Smooth muscle cell (in vitro differentiated cells): ENCODE measurements around the gene LDLR. TPM values are rescaled to one million over a fixed set of nuclear protein-coding genes. Genes with fewer than 3 reads are reported as not detected.

Source experiments
- DNase-seq: peaks from one replicate; lab custom pipeline; 2025; ENCODE audit not compliant: unreplicated experiment; lab: John Stamatoyannopoulos, UW
- H2AFZ ChIP-seq: fragments of 200-600 bp; sonication (generic); 2 replicates; pipeline ENCODE4 v1.6.0; 2016; ENCODE audit warnings: antibody characterized with exemption, low read depth, mild to moderate bottlenecking
- H3F3A ChIP-seq: fragments of 200-600 bp; sonication (generic); 2 replicates; pipeline ENCODE4 v1.6.0; 2017; ENCODE audit warnings: antibody characterized with exemption, low read depth
- H3K27ac ChIP-seq: fragments of 200-600 bp; sonication (generic); 2 replicates; pipeline ENCODE4 v1.5.1; 2016; ENCODE audit warnings: low read depth, mild to moderate bottlenecking
- H3K27me3 ChIP-seq: fragments of 200-600 bp; sonication (generic); 2 replicates; pipeline ENCODE4 v1.6.1; 2016; ENCODE audit warnings: low read depth, mild to moderate bottlenecking
- H3K36me3 ChIP-seq: fragments of 200-600 bp; sonication (generic); 2 replicates; pipeline ENCODE4 v1.5.1; 2016; ENCODE audit warnings: low read depth
- H3K4me1 ChIP-seq: fragments of 200-600 bp; sonication (generic); 2 replicates; pipeline ENCODE4 v1.5.1; 2016; ENCODE audit warnings: low read depth
- H3K4me2 ChIP-seq: fragments of 200-600 bp; sonication (generic); 2 replicates; pipeline ENCODE4 v1.6.0; 2016; ENCODE audit warnings: mild to moderate bottlenecking
- H3K4me3 ChIP-seq: fragments of 200-600 bp; sonication (generic); 2 replicates; pipeline ENCODE4 v1.5.1; 2016; ENCODE audit warnings: mild to moderate bottlenecking
- H3K79me2 ChIP-seq: fragments of 200-600 bp; sonication (generic); 2 replicates; pipeline ENCODE4 v1.6.0; 2016; ENCODE audit warnings: low read depth, mild to moderate bottlenecking
- H3K9ac ChIP-seq: fragments of 200-600 bp; sonication (generic); 2 replicates; pipeline ENCODE4 v1.6.0; 2016; ENCODE audit warnings: low read depth
- H3K9me3 ChIP-seq: fragments of 200-600 bp; sonication (generic); replicated peaks from 2 replicates; pipeline ENCODE4 v1.5.1; 2016; ENCODE audit warnings: low read depth
- H4K20me1 ChIP-seq: fragments of 200-600 bp; sonication (generic); 2 replicates; pipeline ENCODE4 v1.6.0; 2016; ENCODE audit warnings: low read depth
- CTCF ChIP-seq: fragments of 200-600 bp; sonication (generic); IDR thresholded peaks from 2 replicates; pipeline ENCODE4 v1.5.1; 2017; ENCODE audit warnings: borderline replicate concordance, mild to moderate bottlenecking, antibody characterized with exemption; ENCODE audit not compliant: insufficient read depth, poor library complexity, severe bottlenecking
- WGBS: methylation state at CpG from one replicate; pipeline ENCODE4 v1.1.7; 2016; ENCODE audit warnings: low lambda C conversion rate; 5-methylcytosine and 5-hydroxymethylcytosine counted together
- polyA plus RNA-seq: library from polyadenylated mRNA; unstranded; fragments of >200 nt; fragmentation: Nextera tagmentation; extraction: Ambion mirVana; gene quantifications from 2 replicates; pipeline ENCODE4 v1.2.1, GENCODE V29; 2016
- total RNA-seq: library from RNA; depleted of rRNA; stranded (reverse); fragments of >200 nt; gene quantifications from 2 replicates; pipeline ENCODE4 v1.2.3, GENCODE V29; 2014

LDLR gene
- total and polyA plus RNA-seq, 2 experiments from 2014 or later = 115 to 164 TPM

- H2AFZ ChIP-seq = no peak overlapping the region
- no peak for TF ChIP-seq CTCF
- H3K27me3 ChIP-seq = no peaks in the 10 kb centered on the region
- H4K20me1 ChIP-seq = no peaks in the 10 kb centered on the region
- peaks cover 28% of the 10 kb centered on the region for H3K4me1 ChIP-seq
- no peak for DNase-seq
- peak overlapping the region; percentile 53 for H3K4me2 ChIP-seq
- no peak overlapping the region for H3K9ac ChIP-seq
- peaks cover 35% of the 10 kb centered on the region for H3F3A ChIP-seq
- 61% methylated on average over 9 of the region's 9 CpGs for WGBS
- no peaks in the 10 kb centered on the region for H3K9me3 ChIP-seq
- no peaks in the 10 kb centered on the region for H3K36me3 ChIP-seq
- no peaks in the 10 kb centered on the region for H3K79me2 ChIP-seq
- H3K27ac ChIP-seq = peak overlapping the region; percentile 94
- no peak overlapping the region for H3K4me3 ChIP-seq
Measured at GRCh38 chr19:11141937-11142527, 52.8 kb downstream of the LDLR start.

GRCh38 chr19:11142528-11143171 is 53.4 kb downstream of the LDLR start:
- Histone ChIP-seq H3K9ac (peak overlapping the region; percentile 81), H3K4me3 (peak overlapping the region; percentile 22)

GRCh38 chr19:11145536-11145924 is 56.3 kb downstream of the LDLR start:
- Histone ChIP-seq H3K4me2 (no peak overlapping the region), H3K9me3 (no peaks in the 10 kb centered on the region), H3K27me3 (no peaks in the 10 kb centered on the region), H3K9ac (no peak overlapping the region), H2AFZ (no peak overlapping the region), H3K27ac (peak overlapping the region; percentile 94), H3K79me2 (no peaks in the 10 kb centered on the region), H3F3A (peaks cover 20% of the 10 kb centered on the region), H3K4me1 (peaks cover 21% of the 10 kb centered on the region), H3K36me3 (no peaks in the 10 kb centered on the region), H3K4me3 (no peak overlapping the region), H4K20me1 (no peaks in the 10 kb centered on the region)
- TF ChIP-seq CTCF = no peak
- no peak for DNase-seq
- 100% methylated on average over 3 of the region's 3 CpGs for WGBS

More at GRCh38 chr19:11142528-11143171, 53.4 kb downstream of the LDLR start:
- DNase-seq = peak; percentile 85
- H3K4me2 ChIP-seq = peak overlapping the region; percentile 82
- no peaks in the 10 kb centered on the region for H4K20me1 ChIP-seq
- H2AFZ ChIP-seq = no peak overlapping the region
- TF ChIP-seq CTCF = no peak
- H3K27ac ChIP-seq = peak overlapping the region; percentile 94
- no peaks in the 10 kb centered on the region for H3K27me3 ChIP-seq
- no peaks in the 10 kb centered on the region for H3K36me3 ChIP-seq
- H3F3A ChIP-seq = peaks cover 35% of the 10 kb centered on the region
- H3K9me3 ChIP-seq = no peaks in the 10 kb centered on the region
- WGBS = 2% methylated on average over 20 of the region's 22 CpGs
- peaks cover 28% of the 10 kb centered on the region for H3K4me1 ChIP-seq
- H3K79me2 ChIP-seq = no peaks in the 10 kb centered on the region

- H4K20me1 ChIP-seq = no peaks in the 10 kb centered on the region
- no peaks in the 10 kb centered on the region for H3K27me3 ChIP-seq
- TF ChIP-seq CTCF = no peak
- H3K4me2 ChIP-seq = no peak overlapping the region
- no peak for DNase-seq
- H2AFZ ChIP-seq = no peak overlapping the region
- H3K4me3 ChIP-seq = no peak overlapping the region
- WGBS = 85% methylated on average over 14 of the region's 14 CpGs
- no peaks in the 10 kb centered on the region for H3K36me3 ChIP-seq
- H3K9ac ChIP-seq = no peak overlapping the region
- H3K79me2 ChIP-seq = no peaks in the 10 kb centered on the region
- no peaks in the 10 kb centered on the region for H3K9me3 ChIP-seq
- no peak overlapping the region for H3K27ac ChIP-seq
- peaks cover 20% of the 10 kb centered on the region for H3F3A ChIP-seq
- peaks cover 12% of the 10 kb centered on the region for H3K4me1 ChIP-seq
Measured at GRCh38 chr19:11148001-11148400, 58.7 kb downstream of the LDLR start.
